H9 (cell line): ENCODE results near the gene KCNAB1. TPM values are rescaled to one million over a fixed set of nuclear protein-coding genes. Genes with fewer than 3 reads are reported as not detected.

Experiments
- DNase-seq: peaks from one replicate; pipeline ENCODE4 v3.0.0-alpha.2; 2017
- H2AFZ ChIP-seq: one replicate; pipeline ENCODE4 v1.6.1; 2013; ENCODE audit warnings: mild to moderate bottlenecking, low read length, control low read depth, moderate library complexity
- H2AK5ac ChIP-seq: 2 replicates; pipeline ENCODE4 v1.6.1; 2013; ENCODE audit warnings: low read length, control low read depth, mixed read lengths; ENCODE audit not compliant: insufficient read length
- H2BK120ac ChIP-seq: one replicate; pipeline ENCODE4 v1.6.1; 2013; ENCODE audit warnings: low read depth, mild to moderate bottlenecking, low read length, control low read depth, inconsistent platforms; ENCODE audit not compliant: poor library complexity, severe bottlenecking
- H2BK12ac ChIP-seq: 2 replicates; pipeline ENCODE4 v1.6.1; 2013; ENCODE audit warnings: low read length, control low read depth, mixed read lengths, low read depth; ENCODE audit not compliant: insufficient read length
- H2BK15ac ChIP-seq: 2 replicates; pipeline ENCODE4 v1.6.1; 2013; ENCODE audit warnings: low read depth, low read length, control low read depth
- H2BK20ac ChIP-seq: one replicate; pipeline ENCODE4 v1.6.1; 2013; ENCODE audit warnings: low read depth, mild to moderate bottlenecking, low read length, control low read depth, inconsistent platforms; ENCODE audit not compliant: poor library complexity, severe bottlenecking
- H2BK5ac ChIP-seq: 2 replicates; pipeline ENCODE4 v1.6.1; 2013; ENCODE audit warnings: low read length, control low read depth, mixed read lengths; ENCODE audit not compliant: insufficient read length
- H3K14ac ChIP-seq: 2 replicates; pipeline ENCODE4 v1.6.1; 2013; ENCODE audit warnings: low read length, control low read depth; ENCODE audit not compliant: insufficient read depth
- H3K18ac ChIP-seq: 2 replicates; pipeline ENCODE4 v1.6.1; 2013; ENCODE audit warnings: low read depth, mild to moderate bottlenecking, mixed read lengths, low read length, control low read depth; ENCODE audit not compliant: insufficient read length
- H3K23ac ChIP-seq: 2 replicates; pipeline ENCODE4 v1.6.1; 2013; ENCODE audit warnings: low read length, control low read depth, mixed read lengths, low read depth; ENCODE audit not compliant: insufficient read length
- H3K23me2 ChIP-seq: 2 replicates; pipeline ENCODE4 v1.6.1; 2013; ENCODE audit warnings: low read depth, mild to moderate bottlenecking, mixed read lengths, low read length, control low read depth; ENCODE audit not compliant: insufficient read length, poor library complexity, severe bottlenecking
- H3K27ac ChIP-seq: 2 replicates; pipeline ENCODE4 v1.5.1; 2013; ENCODE audit warnings: low read length, control low read depth, mixed read lengths, low read depth; ENCODE audit not compliant: insufficient read length
- H3K27me3 ChIP-seq: 2 replicates; pipeline ENCODE4 v1.6.1; 2013; ENCODE audit warnings: low read length, control low read depth, inconsistent platforms; ENCODE audit not compliant: insufficient read depth
- H3K4ac ChIP-seq: 2 replicates; pipeline ENCODE4 v1.6.1; 2013; ENCODE audit warnings: low read depth, mild to moderate bottlenecking, control low read depth, inconsistent platforms, low read length, moderate library complexity
- H3K4me1 ChIP-seq: 2 replicates; pipeline ENCODE4 v1.6.1; 2013; ENCODE audit warnings: low read length, control low read depth, inconsistent platforms; ENCODE audit not compliant: insufficient read depth
- H3K4me2 ChIP-seq: 2 replicates; pipeline ENCODE4 v1.6.1; 2013; ENCODE audit warnings: low read length, control low read depth, mixed read lengths; ENCODE audit not compliant: insufficient read length, insufficient read depth
- H3K56ac ChIP-seq: 2 replicates; pipeline ENCODE4 v1.6.1; 2013; ENCODE audit warnings: low read depth, mild to moderate bottlenecking, mixed read lengths, low read length, control low read depth; ENCODE audit not compliant: insufficient read length
- H3K79me1 ChIP-seq: 2 replicates; pipeline ENCODE4 v1.6.1; 2013; ENCODE audit warnings: low read depth, mild to moderate bottlenecking, moderate library complexity, low read length, control low read depth, inconsistent platforms; ENCODE audit not compliant: insufficient read depth, poor library complexity, severe bottlenecking
- H3K79me2 ChIP-seq: 2 replicates; pipeline ENCODE4 v1.6.1; 2013; ENCODE audit warnings: low read length, control low read depth, inconsistent platforms; ENCODE audit not compliant: insufficient read depth
- H3K9ac ChIP-seq: 2 replicates; pipeline ENCODE4 v1.6.1; 2013; ENCODE audit warnings: low read length, control low read depth, mixed read lengths; ENCODE audit not compliant: insufficient read length; ENCODE audit errors: extremely low read depth
- H3K9me3 ChIP-seq: one replicate; pipeline ENCODE4 v1.6.1; 2013; ENCODE audit warnings: low read depth, low read length, inconsistent platforms; ENCODE audit not compliant: control insufficient read depth
- H3T11ph ChIP-seq: one replicate; pipeline ENCODE4 v1.6.1; 2013; ENCODE audit warnings: mild to moderate bottlenecking, low read length, control low read depth, inconsistent platforms
- H4K20me1 ChIP-seq: one replicate; pipeline ENCODE4 v1.6.1; 2013; ENCODE audit not compliant: control insufficient read depth, insufficient read length, insufficient read depth
- H4K5ac ChIP-seq: 2 replicates; pipeline ENCODE4 v1.6.1; 2013; ENCODE audit warnings: low read depth, mild to moderate bottlenecking, mixed read lengths, low read length, control low read depth; ENCODE audit not compliant: insufficient read length
- H4K8ac ChIP-seq: replicated peaks from 2 replicates; pipeline ENCODE4 v1.6.1; 2013; ENCODE audit warnings: low read length, control low read depth, mixed read lengths, low read depth; ENCODE audit not compliant: insufficient read length
- H4K91ac ChIP-seq: 2 replicates; pipeline ENCODE4 v1.6.1; 2013; ENCODE audit warnings: low read depth, mild to moderate bottlenecking, moderate library complexity, mixed read lengths, low read length, control low read depth; ENCODE audit not compliant: insufficient read length
- H3K27ac Mint-ChIP-seq, 3 experiments: 2 replicates in 2 of 3; 3 replicates in 1 of 3; pipeline ENCODE4 v1.8.0; 2020 to 2021; ENCODE audit warnings: mixed read lengths in 3 of 3, mild to moderate bottlenecking in 1 of 3, moderate library complexity in 1 of 3
- H3K27me3 Mint-ChIP-seq: 2 replicates; pipeline ENCODE4 v1.8.0; 2021; ENCODE audit warnings: low read depth, mild to moderate bottlenecking, moderate library complexity, mixed read lengths
- H3K36me3 Mint-ChIP-seq, 3 experiments: 2 replicates in 2 of 3; 3 replicates in 1 of 3; pipeline ENCODE4 v1.8.0; 2020 to 2021; ENCODE audit warnings: low read depth in 3 of 3, mixed read lengths in 3 of 3; ENCODE audit not compliant: insufficient read depth in 1 of 3
- H3K4me1 Mint-ChIP-seq, 2 experiments: 2 replicates each; pipeline ENCODE4 v1.8.0; 2020; ENCODE audit warnings: mixed read lengths in 2 of 2
- H3K4me3 Mint-ChIP-seq, 2 experiments: 2 replicates in 1 of 2; 3 replicates in 1 of 2; pipeline ENCODE4 v1.8.0; 2020 to 2021; ENCODE audit warnings: mild to moderate bottlenecking in 2 of 2, mixed read lengths in 2 of 2, moderate library complexity in 1 of 2
- H3K9me3 Mint-ChIP-seq, 2 experiments: 2 replicates in 1 of 2; 3 replicates in 1 of 2; pipeline ENCODE4 v1.8.0; 2020; ENCODE audit warnings: mild to moderate bottlenecking in 2 of 2, mixed read lengths in 2 of 2, moderate library complexity in 1 of 2
- WGBS: extraction: QIAGEN DNeasy Blood & Tissue Kit; methylation state at CpG from one replicate; pipeline ENCODE4 v1.1.7; 2013; ENCODE audit warnings: missing lambda C conversion rate, low lambda C conversion rate, mixed read lengths; ENCODE audit not compliant: insufficient read length; ENCODE audit errors: extremely low coverage; 5-methylcytosine and 5-hydroxymethylcytosine counted together
- total RNA-seq: library from RNA; stranded (reverse); gene quantifications from 2 replicates; pipeline ENCODE4 v1.2.1, GENCODE V29; 2021
- TF ChIP-seq, protein P1 (sequence below): fragments of 200-600 bp; sonication (generic); conservative IDR thresholded peaks from 3 replicates; pipeline ENCODE4 v1.8.0; 2021; ENCODE audit warnings: antibody characterized with exemption, mild to moderate bottlenecking

The KCNAB1 gene
- total RNA-seq, 1 experiment from 2014 or later, result 3.7 TPM

- Histone ChIP-seq H2BK20ac (no peak overlapping the region), H2BK12ac (no peak overlapping the region), H3T11ph (no peak overlapping the region), H4K20me1 (no peaks in the 10 kb centered on the region), H3K23ac (no peak overlapping the region), H3K9me3 (no peaks in the 10 kb centered on the region), H3K4ac (no peak overlapping the region), H2BK120ac (no peak overlapping the region), H3K4me2 (no peak overlapping the region), H3K4me1 (no peaks in the 10 kb centered on the region), H3K79me2 (no peaks in the 10 kb centered on the region), H3K27me3 (no peaks in the 10 kb centered on the region), H4K91ac (no peak overlapping the region), H3K9ac (no peak overlapping the region), H3K14ac (no peak overlapping the region), H2AFZ (no peak overlapping the region), H4K5ac (no peak overlapping the region), H3K23me2 (no peaks in the 10 kb centered on the region), H3K56ac (no peak overlapping the region), H4K8ac (no peak overlapping the region), H2BK5ac (no peak overlapping the region), H3K79me1 (no peaks in the 10 kb centered on the region), H3K18ac (no peak overlapping the region), H2AK5ac (no peak overlapping the region), H2BK15ac (no peak overlapping the region), H3K27ac (no peak overlapping the region)
- Mint-ChIP-seq H3K4me1 (peaks cover 6 to 7% of the 10 kb centered on the region in 2 experiments; a peak in 3 of 4 replicates), H3K4me3 (no peak overlapping the region), H3K9me3 (no peaks in the 10 kb centered on the region), H3K27ac (no peak overlapping the region), H3K27me3 (no peaks in the 10 kb centered on the region), H3K36me3 (no peaks in the 10 kb centered on the region)
- no CpG with 5 or more reads among the region's 3 CpGs for WGBS
- no peak for DNase-seq
- TF ChIP-seq, protein P1, sequence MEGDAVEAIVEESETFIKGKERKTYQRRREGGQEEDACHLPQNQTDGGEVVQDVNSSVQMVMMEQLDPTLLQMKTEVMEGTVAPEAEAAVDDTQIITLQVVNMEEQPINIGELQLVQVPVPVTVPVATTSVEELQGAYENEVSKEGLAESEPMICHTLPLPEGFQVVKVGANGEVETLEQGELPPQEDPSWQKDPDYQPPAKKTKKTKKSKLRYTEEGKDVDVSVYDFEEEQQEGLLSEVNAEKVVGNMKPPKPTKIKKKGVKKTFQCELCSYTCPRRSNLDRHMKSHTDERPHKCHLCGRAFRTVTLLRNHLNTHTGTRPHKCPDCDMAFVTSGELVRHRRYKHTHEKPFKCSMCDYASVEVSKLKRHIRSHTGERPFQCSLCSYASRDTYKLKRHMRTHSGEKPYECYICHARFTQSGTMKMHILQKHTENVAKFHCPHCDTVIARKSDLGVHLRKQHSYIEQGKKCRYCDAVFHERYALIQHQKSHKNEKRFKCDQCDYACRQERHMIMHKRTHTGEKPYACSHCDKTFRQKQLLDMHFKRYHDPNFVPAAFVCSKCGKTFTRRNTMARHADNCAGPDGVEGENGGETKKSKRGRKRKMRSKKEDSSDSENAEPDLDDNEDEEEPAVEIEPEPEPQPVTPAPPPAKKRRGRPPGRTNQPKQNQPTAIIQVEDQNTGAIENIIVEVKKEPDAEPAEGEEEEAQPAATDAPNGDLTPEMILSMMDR, result no peak
These were observed 296.6 kb downstream of the KCNAB1 start for GRCh38 chr3:156416846-156417558.
